HPDE6-E6E7 (cell line): ENCODE data around the gene MINK1.
A peak's percentile ranks its signal among the peaks of the same experiment; 100 is the strongest.
"Not testable (repeated sequence)": the region's sequence is repeated elsewhere in the genome, so short reads cannot be mapped to it uniquely, and the experiment has no call there.

Experiments used
- DNase-seq: peaks from one replicate; pipeline ENCODE4 v3.0.0; 2011; ENCODE audit warnings: missing footprints; ENCODE audit errors: extremely low spot score

MINK1 gene

GRCh38 chr17:4898927-4899326 lies 65.8 kb downstream of the MINK1 start:
- DNase-seq: no peak

- DNase-seq: no peak
Measured at GRCh38 chr17:4899341-4900230, 66.4 kb downstream of the MINK1 start, which contains the start of gene C17orf107. Gene C17orf107 (plus strand): TSS chr17:4899536. CDS start chr17:4899763, 227 bp downstream.

- no peak for DNase-seq
Measured at GRCh38 chr17:4900231-4901107, 67.3 kb downstream of the MINK1 start.

- no peak for DNase-seq
Measured at GRCh38 chr17:4901108-4901647, 68.0 kb downstream of the MINK1 start.

- DNase-seq: no peak
Measured at GRCh38 chr17:4901648-4902344, 68.7 kb downstream of the MINK1 start.

GRCh38 chr17:4902540-4902939 lies 69.4 kb downstream of the MINK1 start:
- DNase-seq: no peak

- DNase-seq: peak; percentile 32
Measured at GRCh38 chr17:4903051-4903818, 70.1 kb downstream of the MINK1 start, which contains the start of gene CHRNE. Gene CHRNE (minus strand): TSS chr17:4903098. CDS start chr17:4903063, 35 bp downstream.

- DNase-seq: not testable (repeated sequence)
Measured at GRCh38 chr17:4906642-4907041, 73.5 kb downstream of the MINK1 start.

GRCh38 chr17:4908301-4908700 lies 75.2 kb downstream of the MINK1 start:
- peak; percentile 49 for DNase-seq

- DNase-seq: peak; percentile 84
Measured at GRCh38 chr17:4908711-4909496, 75.8 kb downstream of the MINK1 start.

- no peak for DNase-seq
Measured at GRCh38 chr17:4913994-4914393, 80.9 kb downstream of the MINK1 start.

GRCh38 chr17:4914551-4914950 lies 81.4 kb downstream of the MINK1 start:
- not testable (repeated sequence) for DNase-seq

GRCh38 chr17:4919511-4920047 lies 86.4 kb downstream of the MINK1 start:
- no peak for DNase-seq

GRCh38 chr17:4920351-4921048 lies 87.4 kb downstream of the MINK1 start:
- DNase-seq: no peak

GRCh38 chr17:4921320-4921719 lies 88.2 kb downstream of the MINK1 start:
- no peak for DNase-seq

- not testable (repeated sequence) for DNase-seq
Measured at GRCh38 chr17:4926577-4927335, 93.6 kb downstream of the MINK1 start.

- DNase-seq: no peak
Measured at GRCh38 chr17:4928881-4929280, 95.7 kb downstream of the MINK1 start.

GRCh38 chr17:4931963-4932362 lies 98.8 kb downstream of the MINK1 start, which contains the start of gene GP1BA:
Gene GP1BA (plus strand): TSS chr17:4932277. CDS start chr17:4932605, 328 bp downstream.
- DNase-seq: no peak
